WTC11 (cell line): ENCODE measurements around the gene SPTB. TPM values are rescaled to one million over a fixed set of nuclear protein-coding genes. Genes with fewer than 3 reads are reported as not detected.

Experiments
- ATAC-seq: fragments of 200-7000 bp; cut with Tn5 transposase; 2 replicates; pipeline ENCODE4 v1.10.0; 2021; ENCODE audit warnings: mild to moderate bottlenecking, moderate library complexity
- CTCF ChIA-PET: fragments of 300-600 bp; sonication (Branson Sonifier 250); formaldehyde crosslinking; loops from one replicate; lab custom pipeline; 2021; ENCODE audit warnings: antibody characterized with exemption; lab: Charles Lee
- POLR2A ChIA-PET: fragments of 350-600 bp; sonication (Branson Sonifier 250); formaldehyde crosslinking; loops from one replicate; lab custom pipeline; 2021; ENCODE audit warnings: antibody characterized with exemption; lab: Charles Lee
- DNase-seq: peaks from one replicate; pipeline ENCODE4 v3.0.0; 2021; ENCODE audit warnings: low spot score
- H3K27ac Mint-ChIP-seq: 2 replicates; pipeline ENCODE4 v1.8.0; 2021; ENCODE audit warnings: mixed read lengths
- H3K27me3 Mint-ChIP-seq: 2 replicates; pipeline ENCODE4 v1.8.0; 2021; ENCODE audit warnings: low read depth, mild to moderate bottlenecking, moderate library complexity, mixed read lengths
- H3K36me3 Mint-ChIP-seq: 2 replicates; pipeline ENCODE4 v1.8.0; 2021; ENCODE audit warnings: mixed read lengths
- H3K4me1 Mint-ChIP-seq: 2 replicates; pipeline ENCODE4 v1.8.0; 2022; ENCODE audit warnings: mixed read lengths
- H3K4me3 Mint-ChIP-seq: 2 replicates; pipeline ENCODE4 v1.8.0; 2021; ENCODE audit warnings: mild to moderate bottlenecking, moderate library complexity, mixed read lengths
- H3K9me3 Mint-ChIP-seq: 2 replicates; pipeline ENCODE4 v1.8.0; 2021; ENCODE audit warnings: mixed read lengths
- ATF1 ChIP-seq: sonication (generic); formaldehyde crosslinking; IDR thresholded peaks from 2 replicates; pipeline ENCODE4 v1.8.1; 2023; ENCODE audit warnings: mild to moderate bottlenecking, moderate library complexity, missing genetic modification reagents
- CBFB ChIP-seq: sonication (generic); formaldehyde crosslinking; IDR thresholded peaks from 2 replicates; pipeline ENCODE4 v1.8.1; 2022; ENCODE audit warnings: mild to moderate bottlenecking, low read depth, missing genetic modification reagents
- ELF4 ChIP-seq: sonication (generic); formaldehyde crosslinking; IDR thresholded peaks from 2 replicates; pipeline ENCODE4 v1.8.1; 2022; ENCODE audit warnings: low read depth, mild to moderate bottlenecking, moderate library complexity, missing genetic modification reagents
- FOXJ3 ChIP-seq: sonication (generic); formaldehyde crosslinking; IDR thresholded peaks from 2 replicates; pipeline ENCODE4 v1.9.0; 2021; ENCODE audit warnings: missing genetic modification reagents, mild to moderate bottlenecking, borderline replicate concordance
- FOXP1 ChIP-seq: sonication (generic); formaldehyde crosslinking; IDR thresholded peaks from 2 replicates; pipeline ENCODE4 v1.8.0; 2022; ENCODE audit warnings: missing genetic modification reagents, mild to moderate bottlenecking, moderate library complexity, borderline replicate concordance
- GABPB1 ChIP-seq: sonication (generic); formaldehyde crosslinking; IDR thresholded peaks from 2 replicates; pipeline ENCODE4 v1.8.1; 2023; ENCODE audit warnings: mild to moderate bottlenecking, missing genetic modification reagents
- HMGA2 ChIP-seq: fragments of 250-450 bp; sonication (Bioruptor Pico); IDR thresholded peaks from 2 replicates; pipeline ENCODE4 v1.4.0; 2021; ENCODE audit warnings: mild to moderate bottlenecking, moderate library complexity
- KAT7 ChIP-seq: sonication (generic); formaldehyde crosslinking; IDR thresholded peaks from 2 replicates; pipeline ENCODE4 v1.8.1; 2023; ENCODE audit warnings: missing genetic modification reagents, mild to moderate bottlenecking, borderline replicate concordance
- NR2C2 ChIP-seq: sonication (generic); formaldehyde crosslinking; IDR thresholded peaks from 2 replicates; pipeline ENCODE4 v1.8.0; 2022; ENCODE audit warnings: mild to moderate bottlenecking, missing genetic modification reagents
- NR3C1 ChIP-seq: sonication (generic); formaldehyde crosslinking; conservative IDR thresholded peaks from 2 replicates; pipeline ENCODE4 v1.8.1; 2023; ENCODE audit warnings: low read depth, mild to moderate bottlenecking, missing genetic modification reagents
- RELA ChIP-seq: sonication (generic); formaldehyde crosslinking; IDR thresholded peaks from 2 replicates; pipeline ENCODE4 v1.8.1; 2022; ENCODE audit warnings: missing genetic modification reagents, mild to moderate bottlenecking, borderline replicate concordance
- RORB ChIP-seq: fragments of 250-450 bp; sonication (Bioruptor Pico); IDR thresholded peaks from 2 replicates; pipeline ENCODE4 v1.9.0; 2021; ENCODE audit warnings: mild to moderate bottlenecking
- SP1 ChIP-seq: sonication (generic); formaldehyde crosslinking; conservative IDR thresholded peaks from 2 replicates; pipeline ENCODE4 v1.8.1; 2022; ENCODE audit warnings: missing genetic modification reagents
- TCF7 ChIP-seq: sonication (generic); formaldehyde crosslinking; IDR thresholded peaks from 2 replicates; pipeline ENCODE4 v1.8.0; 2022; ENCODE audit warnings: mild to moderate bottlenecking, low read depth, missing genetic modification reagents, moderate library complexity
- ZNF671 ChIP-seq: fragments of 250-450 bp; sonication (Bioruptor Pico); IDR thresholded peaks from 2 replicates; pipeline ENCODE4 v1.8.0; 2021; ENCODE audit warnings: mild to moderate bottlenecking
- total RNA-seq: library from RNA; stranded (reverse); gene quantifications from 3 replicates; pipeline ENCODE4 v1.2.3, GENCODE V29; 2021
- TF ChIP-seq, protein P1 (sequence below): sonication (generic); formaldehyde crosslinking; IDR thresholded peaks from 2 replicates; pipeline ENCODE4 v1.8.1; 2022; ENCODE audit warnings: missing genetic modification reagents, borderline replicate concordance
- TF ChIP-seq, protein P2 (sequence below): sonication (generic); formaldehyde crosslinking; IDR thresholded peaks from 2 replicates; pipeline ENCODE4 v1.8.1; 2023; ENCODE audit warnings: mild to moderate bottlenecking, missing genetic modification reagents
- TF ChIP-seq, protein P3 (sequence below): sonication (generic); formaldehyde crosslinking; IDR thresholded peaks from 2 replicates; pipeline ENCODE4 v1.8.1; 2023; ENCODE audit warnings: mild to moderate bottlenecking, moderate library complexity, missing genetic modification reagents
- TF ChIP-seq, protein P4 (sequence below): sonication (generic); formaldehyde crosslinking; IDR thresholded peaks from 2 replicates; pipeline ENCODE4 v1.8.1; 2023; ENCODE audit warnings: mild to moderate bottlenecking, missing genetic modification reagents
- TF ChIP-seq, protein P5 (sequence below): sonication (generic); formaldehyde crosslinking; IDR thresholded peaks from 2 replicates; pipeline ENCODE4 v1.8.0; 2022; ENCODE audit warnings: mild to moderate bottlenecking, missing genetic modification reagents
- TF ChIP-seq, protein P6 (sequence below): sonication (generic); formaldehyde crosslinking; IDR thresholded peaks from 2 replicates; pipeline ENCODE4 v1.8.0; 2022; ENCODE audit warnings: mild to moderate bottlenecking, missing genetic modification reagents

Gene SPTB
- total RNA-seq, 1 experiment from 2014 or later = 3.2 TPM

DNA sequence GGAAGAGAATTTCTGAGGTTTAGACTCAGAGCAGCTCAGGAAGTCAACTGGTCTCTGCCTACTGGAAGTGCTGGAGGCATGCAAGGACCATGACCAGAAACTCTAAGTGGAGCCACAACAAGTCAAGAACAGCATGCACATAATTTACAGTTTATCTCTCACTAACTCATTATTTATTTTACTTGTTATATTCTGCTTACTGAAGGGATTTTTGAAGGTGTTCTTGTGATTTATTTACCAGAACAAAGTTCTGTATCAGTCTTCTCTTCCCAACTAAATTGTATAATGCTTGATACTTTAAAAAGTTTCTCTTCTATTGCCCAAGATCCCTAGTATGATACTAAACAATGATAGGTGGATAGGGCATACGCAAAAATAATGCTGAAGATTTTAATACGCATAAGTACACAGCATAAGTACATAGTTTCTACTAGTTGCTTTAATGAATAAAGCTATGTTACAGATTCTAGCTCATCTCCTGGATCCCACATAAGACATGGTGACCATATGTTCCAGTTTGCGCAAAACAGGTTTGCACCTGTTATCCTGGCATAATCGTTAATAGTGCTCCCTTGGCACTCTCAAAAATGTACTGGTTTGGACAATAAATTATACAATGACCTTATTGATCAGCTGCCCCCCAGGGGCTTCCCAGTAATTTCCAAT is 11.6 kb upstream of the SPTB start:
- ATAC-seq = no peak
- TF ChIP-seq GABPB1 (CRISPR knock-in tag) = no peak
- TF ChIP-seq ZNF671 (CRISPR knock-in tag) = no peak
- no peak for TF ChIP-seq NR2C2 (CRISPR knock-in tag)
- TF ChIP-seq SP1 = no peak
- TF ChIP-seq, protein P1, sequence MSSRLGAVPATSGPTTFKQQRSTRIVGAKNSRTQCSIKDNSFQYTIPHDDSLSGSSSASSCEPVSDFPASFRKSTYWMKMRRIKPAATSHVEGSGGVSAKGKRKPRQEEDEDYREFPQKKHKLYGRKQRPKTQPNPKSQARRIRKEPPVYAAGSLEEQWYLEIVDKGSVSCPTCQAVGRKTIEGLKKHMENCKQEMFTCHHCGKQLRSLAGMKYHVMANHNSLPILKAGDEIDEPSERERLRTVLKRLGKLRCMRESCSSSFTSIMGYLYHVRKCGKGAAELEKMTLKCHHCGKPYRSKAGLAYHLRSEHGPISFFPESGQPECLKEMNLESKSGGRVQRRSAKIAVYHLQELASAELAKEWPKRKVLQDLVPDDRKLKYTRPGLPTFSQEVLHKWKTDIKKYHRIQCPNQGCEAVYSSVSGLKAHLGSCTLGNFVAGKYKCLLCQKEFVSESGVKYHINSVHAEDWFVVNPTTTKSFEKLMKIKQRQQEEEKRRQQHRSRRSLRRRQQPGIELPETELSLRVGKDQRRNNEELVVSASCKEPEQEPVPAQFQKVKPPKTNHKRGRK (CRISPR knock-in tag) = no peak
- TF ChIP-seq, protein P2, sequence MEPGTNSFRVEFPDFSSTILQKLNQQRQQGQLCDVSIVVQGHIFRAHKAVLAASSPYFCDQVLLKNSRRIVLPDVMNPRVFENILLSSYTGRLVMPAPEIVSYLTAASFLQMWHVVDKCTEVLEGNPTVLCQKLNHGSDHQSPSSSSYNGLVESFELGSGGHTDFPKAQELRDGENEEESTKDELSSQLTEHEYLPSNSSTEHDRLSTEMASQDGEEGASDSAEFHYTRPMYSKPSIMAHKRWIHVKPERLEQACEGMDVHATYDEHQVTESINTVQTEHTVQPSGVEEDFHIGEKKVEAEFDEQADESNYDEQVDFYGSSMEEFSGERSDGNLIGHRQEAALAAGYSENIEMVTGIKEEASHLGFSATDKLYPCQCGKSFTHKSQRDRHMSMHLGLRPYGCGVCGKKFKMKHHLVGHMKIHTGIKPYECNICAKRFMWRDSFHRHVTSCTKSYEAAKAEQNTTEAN (CRISPR knock-in tag) = no peak
- no peak for TF ChIP-seq ATF1
- TF ChIP-seq HMGA2 (CRISPR knock-in tag) = no peak
- no peak for TF ChIP-seq TCF7 (CRISPR knock-in tag)
- no peak for TF ChIP-seq FOXJ3 (CRISPR knock-in tag)
- TF ChIP-seq RELA (CRISPR knock-in tag) = no peak
- TF ChIP-seq NR3C1 (CRISPR knock-in tag) = no peak
- TF ChIP-seq, protein P3, sequence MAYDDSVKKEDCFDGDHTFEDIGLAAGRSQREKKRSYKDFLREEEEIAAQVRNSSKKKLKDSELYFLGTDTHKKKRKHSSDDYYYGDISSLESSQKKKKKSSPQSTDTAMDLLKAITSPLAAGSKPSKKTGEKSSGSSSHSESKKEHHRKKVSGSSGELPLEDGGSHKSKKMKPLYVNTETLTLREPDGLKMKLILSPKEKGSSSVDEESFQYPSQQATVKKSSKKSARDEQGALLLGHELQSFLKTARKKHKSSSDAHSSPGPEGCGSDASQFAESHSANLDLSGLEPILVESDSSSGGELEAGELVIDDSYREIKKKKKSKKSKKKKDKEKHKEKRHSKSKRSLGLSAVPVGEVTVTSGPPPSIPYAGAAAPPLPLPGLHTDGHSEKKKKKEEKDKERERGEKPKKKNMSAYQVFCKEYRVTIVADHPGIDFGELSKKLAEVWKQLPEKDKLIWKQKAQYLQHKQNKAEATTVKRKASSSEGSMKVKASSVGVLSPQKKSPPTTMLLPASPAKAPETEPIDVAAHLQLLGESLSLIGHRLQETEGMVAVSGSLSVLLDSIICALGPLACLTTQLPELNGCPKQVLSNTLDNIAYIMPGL (CRISPR knock-in tag) = no peak
- TF ChIP-seq, protein P4, sequence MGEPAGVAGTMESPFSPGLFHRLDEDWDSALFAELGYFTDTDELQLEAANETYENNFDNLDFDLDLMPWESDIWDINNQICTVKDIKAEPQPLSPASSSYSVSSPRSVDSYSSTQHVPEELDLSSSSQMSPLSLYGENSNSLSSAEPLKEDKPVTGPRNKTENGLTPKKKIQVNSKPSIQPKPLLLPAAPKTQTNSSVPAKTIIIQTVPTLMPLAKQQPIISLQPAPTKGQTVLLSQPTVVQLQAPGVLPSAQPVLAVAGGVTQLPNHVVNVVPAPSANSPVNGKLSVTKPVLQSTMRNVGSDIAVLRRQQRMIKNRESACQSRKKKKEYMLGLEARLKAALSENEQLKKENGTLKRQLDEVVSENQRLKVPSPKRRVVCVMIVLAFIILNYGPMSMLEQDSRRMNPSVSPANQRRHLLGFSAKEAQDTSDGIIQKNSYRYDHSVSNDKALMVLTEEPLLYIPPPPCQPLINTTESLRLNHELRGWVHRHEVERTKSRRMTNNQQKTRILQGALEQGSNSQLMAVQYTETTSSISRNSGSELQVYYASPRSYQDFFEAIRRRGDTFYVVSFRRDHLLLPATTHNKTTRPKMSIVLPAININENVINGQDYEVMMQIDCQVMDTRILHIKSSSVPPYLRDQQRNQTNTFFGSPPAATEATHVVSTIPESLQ (CRISPR knock-in tag) = no peak
- TF ChIP-seq FOXP1 (CRISPR knock-in tag) = no peak
- TF ChIP-seq RORB = no peak
- Mint-ChIP-seq H3K4me3 (no peak overlapping the region), H3K9me3 (no peaks in the 10 kb centered on the region), H3K4me1 (no peaks in the 10 kb centered on the region), H3K27me3 (peaks cover under 1% of the 10 kb centered on the region; the same call in 1 of the 2 replicates), H3K27ac (no peak overlapping the region), H3K36me3 (no peaks in the 10 kb centered on the region)
- ChIA-PET CTCF (interaction anchor here (0.8 to 4.9 kb wide), 30 partner anchors 10 to 272 kb away, joined by 3 to 204 read pairs (median 7); partner anchors contain the start of genes FNTB and SPTB), POLR2A (interaction anchor here (0.7 to 1.0 kb wide), 2 partner anchors 39 to 68 kb away, joined by 3 to 4 read pairs; no protein-coding TSS in a partner anchor)
- DNase-seq = no peak

DNA sequence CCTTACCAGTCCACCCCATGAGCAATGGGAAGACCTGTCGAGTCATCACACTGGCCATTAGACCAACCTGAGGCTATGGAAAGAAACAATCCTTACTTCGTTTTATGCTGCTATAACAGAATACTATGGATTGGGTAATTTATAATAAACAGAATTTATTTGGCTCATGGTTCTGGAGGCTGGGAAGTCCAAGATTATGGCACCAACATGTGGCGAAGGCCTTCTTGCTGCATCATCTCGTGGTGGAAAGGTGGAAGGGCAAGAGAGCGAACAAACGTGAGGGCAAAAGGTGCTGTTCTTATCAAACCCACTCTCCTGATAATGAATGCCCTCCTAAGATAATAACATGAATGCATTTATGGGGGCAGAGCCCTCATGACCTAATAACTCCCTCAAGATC is 9.6 kb upstream of the SPTB start:
- CTCF ChIA-PET = interaction anchor here (1.5 to 4.9 kb wide), 4 partner anchors 9 to 125 kb away, joined by 6 to 204 read pairs (median 73); no protein-coding TSS in a partner anchor
- Mint-ChIP-seq H3K36me3 (no peaks in the 10 kb centered on the region), H3K27me3 (peaks cover 8% of the 10 kb centered on the region), H3K4me3 (no peak overlapping the region), H3K27ac (no peak overlapping the region), H3K4me1 (no peaks in the 10 kb centered on the region), H3K9me3 (no peaks in the 10 kb centered on the region)
- POLR2A ChIA-PET = no interaction called here
- DNase-seq (no peak), ATAC-seq (no peak)
- TF ChIP-seq, protein P5, sequence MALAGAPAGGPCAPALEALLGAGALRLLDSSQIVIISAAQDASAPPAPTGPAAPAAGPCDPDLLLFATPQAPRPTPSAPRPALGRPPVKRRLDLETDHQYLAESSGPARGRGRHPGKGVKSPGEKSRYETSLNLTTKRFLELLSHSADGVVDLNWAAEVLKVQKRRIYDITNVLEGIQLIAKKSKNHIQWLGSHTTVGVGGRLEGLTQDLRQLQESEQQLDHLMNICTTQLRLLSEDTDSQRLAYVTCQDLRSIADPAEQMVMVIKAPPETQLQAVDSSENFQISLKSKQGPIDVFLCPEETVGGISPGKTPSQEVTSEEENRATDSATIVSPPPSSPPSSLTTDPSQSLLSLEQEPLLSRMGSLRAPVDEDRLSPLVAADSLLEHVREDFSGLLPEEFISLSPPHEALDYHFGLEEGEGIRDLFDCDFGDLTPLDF (CRISPR knock-in tag) = no peak
- TF ChIP-seq RORB (no peak), KAT7 (CRISPR knock-in tag) (no peak), ELF4 (CRISPR knock-in tag) (no peak), CBFB (CRISPR knock-in tag) (no peak)
- TF ChIP-seq, protein P6, sequence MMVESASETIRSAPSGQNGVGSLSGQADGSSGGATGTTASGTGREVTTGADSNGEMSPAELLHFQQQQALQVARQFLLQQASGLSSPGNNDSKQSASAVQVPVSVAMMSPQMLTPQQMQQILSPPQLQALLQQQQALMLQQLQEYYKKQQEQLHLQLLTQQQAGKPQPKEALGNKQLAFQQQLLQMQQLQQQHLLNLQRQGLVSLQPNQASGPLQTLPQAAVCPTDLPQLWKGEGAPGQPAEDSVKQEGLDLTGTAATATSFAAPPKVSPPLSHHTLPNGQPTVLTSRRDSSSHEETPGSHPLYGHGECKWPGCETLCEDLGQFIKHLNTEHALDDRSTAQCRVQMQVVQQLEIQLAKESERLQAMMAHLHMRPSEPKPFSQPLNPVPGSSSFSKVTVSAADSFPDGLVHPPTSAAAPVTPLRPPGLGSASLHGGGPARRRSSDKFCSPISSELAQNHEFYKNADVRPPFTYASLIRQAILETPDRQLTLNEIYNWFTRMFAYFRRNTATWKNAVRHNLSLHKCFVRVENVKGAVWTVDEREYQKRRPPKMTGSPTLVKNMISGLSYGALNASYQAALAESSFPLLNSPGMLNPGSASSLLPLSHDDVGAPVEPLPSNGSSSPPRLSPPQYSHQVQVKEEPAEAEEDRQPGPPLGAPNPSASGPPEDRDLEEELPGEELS (CRISPR knock-in tag) = no peak
- TF ChIP-seq, protein P2 (CRISPR knock-in tag) = no peak
